Hematopoietic multipotent progenitor cell treated with erythropoietin and hydrocortisone succinate and interleukin-3 and kit ligand, for 17 days (in vitro differentiated cells): Measurements from ENCODE around the gene ADGRB2.

Experiments
- DNase-seq: peaks from one replicate; pipeline ENCODE4 v3.0.0-alpha.2; 2015; ENCODE audit warnings: low spot score

The ADGRB2 gene

DNA sequence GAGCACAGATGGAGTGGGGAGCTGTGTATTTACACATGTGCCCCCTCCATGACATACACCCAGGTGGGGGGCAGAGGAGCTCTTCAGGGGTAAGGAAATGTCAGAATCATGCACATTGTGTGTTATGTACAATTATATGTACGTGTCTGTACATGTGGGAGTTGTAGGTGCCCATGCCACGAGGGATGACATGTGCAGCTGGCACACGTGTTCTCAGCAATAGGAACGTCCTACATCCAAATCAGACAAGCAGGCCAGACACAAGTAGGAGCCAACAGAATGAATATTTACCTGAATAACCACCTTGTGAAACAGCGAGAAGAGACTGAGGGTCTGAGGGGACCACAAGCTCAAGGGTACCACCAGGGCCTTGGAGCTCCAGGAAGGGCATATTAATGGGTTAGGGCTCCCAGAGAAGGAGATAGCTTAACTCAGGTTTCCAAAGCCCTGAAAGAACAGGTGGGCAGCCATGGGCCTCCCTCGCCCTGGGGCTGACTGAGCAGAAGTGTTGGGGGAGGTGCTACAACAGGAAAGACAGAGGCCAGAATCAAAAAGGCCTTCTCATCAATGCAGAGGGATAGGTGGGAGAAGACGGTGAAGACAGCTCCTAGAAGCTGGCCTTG, 63.6 kb downstream of the ADGRB2 start:
- no peak for DNase-seq

DNA sequence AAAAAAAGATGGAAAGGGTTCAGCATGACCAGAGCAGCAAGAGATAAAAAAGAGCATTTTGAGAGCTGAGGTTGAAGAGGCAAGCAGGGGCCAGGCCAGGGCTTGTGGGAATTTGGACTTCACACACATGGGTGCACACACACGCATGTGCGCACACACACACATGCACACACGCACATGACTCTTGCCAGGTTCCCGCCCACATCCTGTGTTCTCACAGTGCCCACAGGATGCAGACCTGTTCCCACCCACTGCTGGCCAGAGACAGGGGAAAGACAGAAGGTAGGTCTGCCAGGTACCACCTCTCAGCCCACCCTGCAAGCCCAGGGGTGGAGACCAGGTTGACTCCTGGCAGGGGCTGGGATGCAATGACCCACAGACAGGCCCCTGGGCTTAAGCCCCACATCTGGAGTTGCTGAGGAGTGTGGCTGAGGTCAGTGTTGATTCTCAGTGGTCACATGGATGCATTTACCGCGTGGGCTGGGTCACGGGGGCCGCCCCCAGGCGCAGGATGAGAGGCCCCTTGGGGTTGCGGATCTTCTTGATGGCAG, 64.7 kb downstream of the ADGRB2 start:
- no peak for DNase-seq

DNA sequence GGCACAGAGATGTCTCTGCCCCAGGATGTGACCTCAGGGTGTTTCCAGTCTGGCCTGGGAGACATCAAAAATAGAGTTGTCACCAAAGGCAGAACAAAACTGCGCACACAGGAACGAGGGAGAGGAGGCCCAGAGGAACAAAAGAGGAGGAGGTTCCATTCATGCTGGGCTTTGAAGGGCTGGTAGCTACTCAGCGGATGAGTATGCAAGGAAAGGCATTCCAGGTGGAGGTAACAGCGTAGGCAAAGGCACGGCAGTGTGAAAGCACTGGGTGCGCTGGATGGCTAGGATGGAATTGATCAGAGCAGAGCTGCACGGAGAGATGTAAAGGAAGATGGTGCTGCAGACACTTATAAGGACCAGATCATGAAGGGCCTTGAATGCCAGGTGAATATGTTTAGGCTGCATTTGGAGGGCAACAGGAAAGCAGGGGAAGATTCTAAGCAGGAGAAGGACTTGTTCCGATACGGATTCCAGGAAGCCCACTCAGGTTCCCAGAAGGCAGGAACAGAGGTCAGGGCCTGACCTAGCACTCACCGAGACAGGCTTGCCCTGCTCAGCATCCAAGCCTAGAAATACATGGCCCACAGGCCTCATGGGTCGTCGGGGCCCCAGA, 66.7 kb downstream of the ADGRB2 start:
- no peak for DNase-seq

DNA sequence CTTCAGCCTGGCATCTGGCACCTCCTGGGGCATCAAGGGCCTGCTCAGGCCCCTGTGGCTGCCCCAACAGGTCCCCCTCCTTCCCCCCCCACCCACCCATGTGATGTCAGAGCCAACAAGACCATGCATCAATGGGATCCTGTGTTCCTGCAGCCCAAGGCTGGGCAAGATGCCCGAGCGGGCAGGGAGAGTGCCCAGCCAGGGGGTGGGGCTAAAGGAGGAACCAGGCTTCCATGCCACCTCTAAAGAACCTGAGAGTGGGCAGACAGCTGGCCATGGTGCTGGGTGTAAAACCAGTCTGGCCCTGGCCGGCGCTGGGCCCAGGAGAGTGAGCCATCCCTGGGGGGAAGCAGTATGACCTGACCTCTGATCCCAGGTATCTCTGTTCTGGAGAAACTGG, 67.9 kb downstream of the ADGRB2 start:
- no peak for DNase-seq

DNA sequence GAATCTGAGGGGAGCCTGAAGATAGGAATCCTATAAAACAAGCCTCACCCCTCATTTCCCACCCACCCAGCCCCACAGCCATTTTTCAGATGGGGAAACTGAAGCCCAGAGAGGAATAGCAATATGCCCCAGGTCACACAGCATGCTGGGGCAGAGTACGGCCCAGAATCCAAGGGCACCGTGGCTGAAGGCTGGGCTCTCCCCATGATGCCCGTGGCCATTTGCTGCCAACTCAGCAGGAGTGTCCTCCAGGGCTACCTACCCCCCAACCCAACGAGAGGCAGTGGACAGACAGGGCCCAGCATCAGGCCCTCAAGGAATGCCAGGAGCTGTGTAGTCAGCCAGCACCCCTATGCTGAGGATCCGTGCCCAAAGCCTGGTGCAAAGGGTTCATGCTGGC, 68.8 kb downstream of the ADGRB2 start:
- DNase-seq = no peak

DNA sequence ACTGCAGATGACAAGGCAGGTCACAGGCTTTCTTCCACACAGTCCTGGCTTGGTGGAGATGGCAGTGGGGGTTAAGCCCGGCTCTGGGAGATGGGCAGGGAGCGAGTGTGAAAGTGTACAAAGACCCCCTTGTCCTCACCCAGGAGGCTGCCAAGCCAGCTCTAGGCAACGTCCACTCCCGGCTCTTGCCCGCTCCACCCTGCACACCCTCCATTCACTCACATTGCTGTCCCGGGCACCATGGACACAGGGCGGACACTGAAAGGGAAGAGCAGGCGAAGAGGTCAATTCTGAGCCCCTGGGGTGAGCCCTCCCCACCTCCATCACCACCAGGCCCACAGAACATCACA, 69.2 kb downstream of the ADGRB2 start:
- no peak for DNase-seq

DNA sequence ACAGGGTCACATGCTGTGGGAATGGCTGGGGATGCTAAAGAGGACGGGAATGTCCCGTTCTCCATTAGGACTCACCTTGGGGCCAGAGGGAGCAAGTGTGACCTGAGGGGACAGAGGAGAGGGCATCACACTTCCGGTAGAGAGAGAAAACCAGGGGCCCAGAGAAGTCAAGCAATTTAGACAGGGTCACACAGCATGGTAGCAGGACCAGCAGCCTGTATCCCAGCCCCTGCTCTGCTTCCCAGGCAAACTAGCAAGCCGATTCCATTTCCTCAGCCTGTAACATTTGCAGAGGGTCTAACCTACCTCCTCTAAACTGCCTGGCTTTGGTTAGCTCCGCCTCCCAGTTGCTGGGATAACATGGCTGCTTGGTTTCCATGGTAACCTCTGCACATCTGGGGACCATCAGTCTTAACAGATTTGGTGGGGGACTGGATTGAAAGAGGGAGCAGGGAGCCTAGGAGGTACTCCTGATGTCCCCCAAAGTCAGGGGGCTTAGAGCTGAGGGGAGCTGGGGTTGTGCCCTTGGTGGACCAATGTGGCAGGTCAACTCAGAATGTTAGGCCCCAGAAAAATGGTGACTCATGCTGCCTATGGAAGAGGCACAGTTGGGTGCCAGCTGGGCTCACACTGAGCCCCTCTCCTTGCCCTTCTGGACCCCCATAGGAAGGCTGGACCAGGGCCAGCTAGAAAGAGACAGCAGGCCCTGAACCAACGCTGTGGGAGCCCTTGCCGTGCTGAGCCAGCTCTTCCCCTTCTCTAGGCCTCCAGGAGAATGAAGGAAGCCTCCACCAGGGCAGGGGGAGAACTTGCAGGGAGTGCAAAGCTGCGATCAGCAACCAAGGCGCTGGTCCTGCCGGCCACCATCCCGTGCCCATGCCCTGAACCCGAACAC, 69.8 kb downstream of the ADGRB2 start:
- no peak for DNase-seq

DNA sequence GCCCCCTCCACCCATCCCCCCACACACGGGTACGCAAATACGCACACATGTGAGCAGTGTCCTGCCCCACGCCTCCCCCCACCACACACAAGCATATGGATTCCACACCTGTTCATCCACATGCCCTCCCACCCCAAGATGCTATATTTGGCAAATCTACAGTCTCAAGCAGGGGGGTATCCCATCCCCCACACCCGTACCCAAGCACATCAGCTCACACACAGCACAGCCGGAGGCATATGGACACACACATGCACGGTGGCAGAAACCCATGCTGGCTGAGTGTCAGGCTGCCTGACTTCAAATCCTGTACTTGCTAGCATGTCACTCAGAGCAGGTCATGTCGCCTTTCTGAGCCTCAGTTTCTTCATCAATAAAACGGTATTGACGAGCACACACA, 70.9 kb downstream of the ADGRB2 start:
- no peak for DNase-seq

DNA sequence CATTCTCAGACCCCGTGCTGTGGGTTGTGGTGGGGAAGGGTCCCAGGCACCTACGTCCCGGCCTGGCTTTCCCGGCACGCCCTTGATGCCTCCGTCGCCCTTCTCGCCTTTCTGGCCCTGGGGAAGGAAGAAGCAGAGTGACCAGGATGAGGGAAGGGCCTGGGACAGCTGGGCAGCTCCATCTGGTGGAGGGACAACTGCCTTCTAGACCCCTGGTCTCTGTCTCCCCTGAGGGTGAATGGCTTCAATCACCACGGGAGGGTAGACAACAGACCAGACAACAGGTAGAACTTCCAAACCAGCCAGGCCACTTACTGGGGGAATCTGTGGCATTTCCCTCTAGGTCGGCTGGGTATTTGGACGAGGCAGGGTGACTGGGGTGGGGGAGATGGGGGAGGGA, 72.2 kb downstream of the ADGRB2 start:
- DNase-seq = no peak

DNA sequence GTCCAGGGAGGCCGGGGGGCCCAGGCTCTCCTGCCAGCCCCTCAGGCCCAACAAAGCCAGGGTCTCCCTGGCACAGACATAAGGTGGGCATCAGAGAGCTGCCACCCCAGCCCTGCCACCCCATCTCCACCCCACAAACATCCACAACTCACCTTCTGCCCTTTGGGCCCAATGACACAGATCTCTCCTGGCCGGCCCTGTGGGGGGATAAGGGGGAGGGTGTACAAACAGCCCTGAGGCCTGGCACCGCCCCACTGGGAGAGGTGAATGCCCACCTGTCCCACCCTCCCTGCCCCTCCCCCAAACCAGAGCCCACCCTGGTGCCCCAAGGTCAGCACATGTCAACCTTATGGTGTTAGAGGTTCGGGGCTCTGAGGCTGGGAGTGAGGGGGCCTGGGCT, 72.7 kb downstream of the ADGRB2 start:
- no peak for DNase-seq

DNA sequence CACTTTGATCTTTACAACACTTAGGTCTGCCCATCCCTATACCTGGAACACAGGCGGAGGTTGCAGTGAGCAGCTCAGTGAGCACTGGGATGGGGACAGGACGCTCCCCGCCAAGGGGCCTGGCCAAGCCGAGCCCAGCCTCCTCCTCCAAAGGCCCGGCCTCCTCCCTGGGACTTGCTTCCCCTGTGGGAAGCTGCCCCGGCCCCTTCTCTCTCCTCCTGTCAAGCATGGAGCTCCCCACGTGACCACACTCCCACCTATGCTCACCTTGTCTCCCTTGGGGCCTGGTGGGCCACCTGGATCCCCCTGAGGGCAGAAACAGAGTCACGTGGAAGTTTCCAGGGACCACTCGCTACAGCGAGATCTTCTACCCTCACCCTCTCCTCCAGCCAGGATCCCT, 73.2 kb downstream of the ADGRB2 start:
- DNase-seq = no peak

DNA sequence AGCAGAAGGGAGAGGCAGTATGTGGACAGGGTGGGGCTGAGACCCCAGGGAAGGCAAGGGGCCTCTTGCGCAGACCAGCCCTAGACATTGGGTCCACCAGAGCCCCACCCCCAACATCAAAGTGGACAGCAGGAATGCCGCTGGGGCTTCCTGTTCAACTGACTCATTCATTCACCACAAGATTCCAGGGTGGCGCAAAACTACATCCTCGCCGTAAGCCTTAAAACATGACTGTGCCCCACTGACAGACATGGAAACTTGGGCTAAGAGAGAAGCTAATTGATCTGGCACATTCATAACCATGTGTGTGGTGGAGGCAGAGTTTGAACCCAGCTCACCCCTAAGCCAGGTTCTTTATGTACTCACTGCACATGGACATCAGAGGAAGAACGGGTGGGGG, 74.3 kb downstream of the ADGRB2 start:
- DNase-seq = no peak

DNA sequence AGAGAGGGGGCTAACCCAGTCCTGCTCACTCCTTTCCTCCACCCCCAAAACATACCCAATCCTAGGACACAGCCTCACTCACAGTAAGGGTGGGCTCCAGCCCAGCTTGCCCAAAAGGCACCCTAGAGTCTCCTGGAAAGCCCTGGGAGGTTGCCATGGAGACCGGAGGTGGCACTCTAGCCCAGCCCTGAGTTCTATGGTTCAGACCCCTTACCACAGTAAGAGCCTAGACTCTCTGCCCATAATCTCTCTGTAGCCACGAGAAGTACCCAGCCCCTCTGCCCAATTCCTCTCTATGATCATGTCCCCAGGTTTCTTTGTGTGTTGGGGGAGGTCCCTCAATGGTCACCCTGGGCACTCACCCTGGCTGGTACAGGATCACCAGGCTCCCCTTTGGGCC, 74.8 kb downstream of the ADGRB2 start:
- DNase-seq = no peak

DNA sequence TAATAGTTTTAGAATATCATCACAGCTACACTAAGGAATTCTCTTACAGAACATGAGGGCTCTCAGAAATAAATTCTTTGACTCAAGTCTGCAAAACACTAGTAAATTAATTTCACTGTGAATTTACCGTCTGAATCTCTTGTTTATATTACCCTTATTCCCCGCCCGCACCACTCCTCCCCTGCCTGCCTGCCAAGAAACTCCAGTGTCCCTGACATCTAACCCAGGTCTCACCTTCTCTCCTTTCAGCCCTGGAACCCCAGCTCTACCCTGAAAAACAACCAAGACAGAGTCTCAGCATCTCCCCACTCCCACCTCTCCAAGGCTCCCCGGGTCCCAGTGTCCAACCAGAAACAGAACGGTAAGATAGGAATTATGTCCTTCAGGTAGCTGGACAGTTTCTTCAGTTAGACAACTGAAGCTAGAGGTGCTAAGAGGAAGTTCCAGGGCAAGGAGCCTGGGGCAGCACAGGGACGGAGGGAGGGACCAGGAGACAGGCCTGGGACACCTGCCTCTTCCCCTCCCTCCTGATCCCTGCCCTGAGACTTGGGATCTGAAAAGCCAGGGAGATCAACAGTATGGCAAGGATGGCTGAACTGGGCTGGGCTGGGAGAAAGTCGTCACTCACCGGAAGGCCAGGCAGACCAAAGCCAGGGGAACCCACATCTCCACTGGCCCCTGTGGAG, 75.8 kb downstream of the ADGRB2 start:
- DNase-seq = no peak

DNA sequence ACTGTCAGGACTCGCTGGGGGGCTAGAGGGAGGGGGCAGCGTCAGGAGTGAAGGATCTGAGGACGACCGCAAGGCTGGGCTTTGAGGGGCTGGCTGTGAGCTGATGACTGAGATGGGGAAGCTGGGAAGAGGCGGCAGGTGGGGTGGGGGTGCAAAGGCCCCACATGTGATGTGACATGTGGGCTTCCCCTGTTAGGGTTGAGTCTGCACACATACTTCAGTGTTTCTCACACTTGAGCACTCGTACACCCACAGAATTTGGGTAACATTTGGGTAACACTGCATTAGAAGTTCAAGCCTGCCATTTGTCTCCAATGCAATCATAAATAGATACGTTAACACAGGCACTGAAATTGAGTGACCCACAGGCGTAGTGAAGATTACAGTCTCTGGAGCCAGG, 76.5 kb downstream of the ADGRB2 start:
- no peak for DNase-seq

DNA sequence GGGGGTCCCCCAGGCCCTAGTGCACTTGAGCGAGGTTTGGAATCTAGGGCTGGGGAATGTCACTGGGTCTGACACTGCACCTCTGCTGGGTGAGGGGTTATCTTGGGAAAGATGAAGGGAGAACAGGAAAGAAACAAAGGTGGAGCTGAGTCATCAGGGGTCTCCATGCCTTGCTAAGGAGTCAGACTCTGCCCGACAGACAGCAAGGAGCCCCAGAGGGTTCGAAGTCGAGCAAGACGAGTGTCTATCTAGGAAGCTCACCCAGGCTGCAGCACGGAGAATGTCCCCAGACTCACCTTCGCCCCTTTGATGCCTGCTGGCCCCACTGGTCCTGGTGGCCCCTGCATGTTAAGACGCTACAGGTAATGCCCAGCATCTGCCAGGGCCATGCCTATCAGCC, 78.3 kb downstream of the ADGRB2 start:
- DNase-seq = no peak

DNA sequence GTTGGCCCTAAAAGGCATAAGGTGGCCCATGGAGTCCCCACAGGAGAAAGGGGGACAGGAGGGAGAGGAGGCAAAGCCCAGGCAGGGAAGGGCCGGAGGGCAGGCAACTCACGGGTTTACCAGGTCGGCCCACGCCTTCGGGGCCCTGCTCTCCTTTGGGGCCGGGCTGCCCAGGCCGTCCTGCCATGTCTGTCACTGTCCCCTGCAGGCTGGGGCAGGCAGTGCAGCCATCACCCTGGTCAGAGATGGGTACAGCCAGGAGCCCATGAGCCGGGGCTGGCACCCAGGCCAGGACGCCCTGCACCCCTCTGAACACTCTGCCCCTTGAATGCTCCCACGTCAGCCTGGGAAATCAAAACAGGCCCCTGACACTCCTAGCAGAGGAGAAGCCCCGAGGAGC, 80.1 kb downstream of the ADGRB2 start:
- DNase-seq = no peak

DNA sequence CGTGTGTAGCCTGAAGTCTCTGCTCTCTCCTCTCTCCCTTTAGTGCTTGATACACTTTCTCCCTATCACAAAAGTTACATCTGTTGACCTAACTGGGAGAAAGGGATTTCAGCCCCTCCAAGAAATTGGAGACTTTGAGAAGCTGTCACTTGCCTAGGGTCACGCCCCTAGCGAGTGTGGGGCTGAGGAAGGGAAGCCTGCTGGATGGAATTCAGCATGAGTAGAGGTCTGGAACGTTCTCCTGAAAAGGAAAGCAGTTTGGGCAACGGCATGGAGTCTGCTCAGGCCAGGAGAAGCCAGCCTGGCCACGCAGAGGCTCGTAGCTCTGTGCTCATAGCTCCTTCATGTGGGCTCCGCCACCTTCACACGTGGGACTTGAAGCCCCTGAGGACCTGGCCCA, 82.7 kb downstream of the ADGRB2 start:
- no peak for DNase-seq

DNA sequence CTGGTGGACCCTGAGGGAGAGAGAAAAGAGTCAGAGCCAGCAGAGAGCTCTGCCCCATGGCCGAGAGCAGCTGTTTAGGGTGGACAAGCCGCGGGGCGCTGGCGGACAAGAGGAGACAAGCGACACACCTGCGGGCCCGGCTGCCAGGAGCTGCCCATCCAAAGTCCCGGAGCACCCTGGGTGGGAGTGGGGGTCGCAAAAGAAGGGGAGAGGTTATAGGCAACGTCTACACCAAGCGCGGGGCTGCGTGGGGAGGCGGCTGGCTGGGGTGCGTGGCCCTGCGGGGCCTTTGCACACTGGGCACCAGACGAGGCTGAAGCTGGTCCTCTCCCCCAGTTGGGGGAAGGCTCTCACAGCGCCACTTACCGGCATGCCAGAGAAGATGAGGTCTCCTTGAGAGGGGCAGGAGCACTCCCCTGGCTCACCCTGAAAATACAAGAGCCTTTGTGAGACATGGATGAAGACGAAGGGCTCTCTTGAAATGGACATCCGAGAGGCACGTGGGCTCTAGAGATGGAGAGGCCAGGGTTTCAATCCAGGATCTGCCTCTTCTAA, 84.4 kb downstream of the ADGRB2 start:
- DNase-seq = no peak

DNA sequence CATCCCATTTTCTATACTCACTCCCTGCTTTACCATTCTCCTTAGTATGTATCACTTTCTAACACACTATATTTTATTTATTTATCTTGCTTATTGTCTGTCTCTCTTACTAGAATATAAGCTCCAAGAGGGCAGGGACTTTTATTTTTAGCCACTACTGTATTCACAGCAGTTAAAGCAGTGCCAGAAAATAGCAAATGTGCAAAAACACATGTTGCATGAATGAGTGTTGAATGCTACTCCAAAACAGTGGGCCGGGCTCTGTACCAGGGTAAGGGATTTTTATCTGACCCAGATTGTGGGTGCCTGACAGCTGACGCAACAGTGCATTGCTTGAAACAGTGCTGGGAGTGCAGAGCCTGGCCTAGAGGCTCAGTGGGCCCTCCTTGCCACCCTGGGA, 85.0 kb downstream of the ADGRB2 start:
- DNase-seq = no peak

DNA sequence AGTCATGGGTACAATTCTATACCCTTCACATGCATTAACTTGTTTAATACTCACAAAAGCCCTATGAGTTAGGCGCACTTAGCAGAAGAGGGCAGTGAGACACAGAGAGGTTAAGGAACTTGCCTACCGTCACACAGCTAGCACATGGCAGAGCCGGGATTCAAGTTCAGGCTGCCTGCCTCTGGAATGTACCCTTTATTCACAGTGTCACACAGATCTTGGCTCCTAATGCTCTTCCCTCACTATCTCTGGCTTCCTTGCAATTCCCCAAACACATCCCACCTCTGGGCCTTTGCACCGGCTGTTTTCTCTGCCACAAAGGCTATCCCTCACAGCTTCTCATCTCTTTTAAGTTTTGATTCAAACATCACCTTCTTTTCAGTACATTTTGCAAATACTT, 85.5 kb downstream of the ADGRB2 start:
- no peak for DNase-seq

DNA sequence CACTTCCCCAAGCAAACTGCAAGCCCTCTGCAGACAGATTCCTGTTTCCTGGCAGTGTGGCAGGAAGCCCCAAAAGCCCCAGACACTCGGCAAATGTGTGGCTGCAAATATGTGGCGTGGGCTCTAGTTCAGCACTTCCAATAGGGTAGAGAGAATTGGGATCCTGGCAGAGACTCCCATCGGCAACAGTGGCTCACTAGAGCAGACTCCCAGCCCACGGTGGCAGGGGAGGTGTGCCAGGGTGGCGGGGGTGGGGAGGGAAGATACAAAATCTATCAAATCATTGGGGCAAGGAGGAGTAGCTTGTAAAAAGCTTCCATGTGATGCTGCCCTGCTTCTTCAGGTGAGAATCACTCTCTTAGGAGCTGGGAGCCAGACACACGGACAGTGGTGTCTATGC, 86.2 kb downstream of the ADGRB2 start:
- no peak for DNase-seq
